NB4 (cell line): ENCODE measurements around the gene DNAJC24.
A peak's percentile ranks its signal among the peaks of the same experiment; 100 is the strongest.
"Not testable (repeated sequence)": the region's sequence is repeated elsewhere in the genome, so short reads cannot be mapped to it uniquely, and the experiment has no call there.

Experiments used
- DNase-seq: peaks from one replicate; pipeline ENCODE4 v3.0.0; 2010; ENCODE audit warnings: low read depth
- H3K4me3 ChIP-seq: one replicate; pipeline ENCODE4 v1.5.1; 2011; ENCODE audit warnings: mild to moderate bottlenecking, low read depth, low read length, moderate library complexity
- CTCF ChIP-seq: IDR thresholded peaks from one replicate; pipeline ENCODE4 v1.5.1; 2012; ENCODE audit warnings: low read depth, low read length
- MYC ChIP-seq: IDR thresholded peaks from 2 replicates; pipeline ENCODE4 v1.6.1; 2011; ENCODE audit warnings: low read depth, low read length
- POLR2A ChIP-seq: IDR thresholded peaks from 2 replicates; pipeline ENCODE4 v1.6.1; 2011; ENCODE audit warnings: mild to moderate bottlenecking; ENCODE audit not compliant: insufficient read length; ENCODE audit errors: extremely low read depth
- TF ChIP-seq, protein P1 (sequence below): IDR thresholded peaks from 2 replicates; pipeline ENCODE4 v1.6.1; 2011; ENCODE audit warnings: low read depth, low read length

DNAJC24 gene

DNA sequence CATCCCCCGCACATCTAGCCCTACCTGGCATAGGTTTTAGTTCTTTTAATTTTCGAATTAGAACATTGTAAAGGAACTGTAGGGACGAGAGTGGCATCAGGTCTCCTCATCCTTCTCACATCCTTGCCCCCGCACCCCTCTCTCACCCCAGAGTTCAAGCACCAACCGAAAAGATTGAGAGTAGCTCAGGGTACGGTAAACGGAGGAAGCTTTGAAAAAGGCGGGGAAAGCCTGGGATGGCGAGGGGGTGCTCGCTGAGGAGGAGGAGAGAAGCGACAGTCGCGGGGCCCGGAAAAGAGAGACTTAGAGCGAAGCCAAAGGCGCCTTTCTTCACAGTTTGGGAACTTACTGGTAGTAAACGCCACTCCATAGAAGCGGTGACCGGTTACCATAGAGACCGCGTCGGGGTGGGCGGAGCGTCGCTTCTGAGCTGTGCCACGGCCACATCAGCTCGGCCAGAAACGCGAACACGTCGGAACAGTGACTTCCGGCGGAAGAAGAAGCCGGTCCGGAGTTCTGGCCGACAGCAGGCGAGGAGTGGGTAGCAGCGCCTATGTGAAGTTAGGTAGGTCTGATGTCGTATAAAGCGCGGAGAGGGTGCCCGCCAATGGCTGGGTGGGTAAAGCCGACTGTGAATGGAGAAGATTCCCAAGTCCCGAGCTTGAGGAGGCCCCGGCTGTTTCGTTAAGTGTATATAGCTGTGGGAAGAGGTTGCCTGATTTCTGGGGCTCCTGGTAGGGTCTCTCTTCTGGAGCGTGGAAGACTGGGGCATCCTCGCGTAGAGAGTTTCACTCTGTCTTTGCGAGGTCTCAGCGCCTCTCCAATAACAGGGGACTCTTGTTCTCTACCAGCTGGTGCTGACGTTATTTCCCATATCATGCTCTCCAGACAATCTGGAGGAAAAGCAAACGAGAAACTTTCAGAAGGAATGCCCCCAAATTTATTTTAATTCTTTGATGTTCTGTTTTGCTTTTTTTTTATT is at the start of gene DNAJC24, which contains the start of gene DCDC1:
Gene DNAJC24, plus strand, starts transcription at position 513 of the 982 bp plus-strand sequence. CDS start 889 bp downstream, outside the sequence.
Gene DCDC1, minus strand, starts transcription at position 392 of the 982 bp plus-strand sequence. CDS start 41,459 bp downstream, outside the sequence.
- peak within 1 kb of the TSS; percentile 93 for H3K4me3 ChIP-seq
- TF ChIP-seq MYC = peak; percentile 74; the same call in 1 of the 2 replicates
- TF ChIP-seq POLR2A = peak; percentile 62
- TF ChIP-seq, protein P1, sequence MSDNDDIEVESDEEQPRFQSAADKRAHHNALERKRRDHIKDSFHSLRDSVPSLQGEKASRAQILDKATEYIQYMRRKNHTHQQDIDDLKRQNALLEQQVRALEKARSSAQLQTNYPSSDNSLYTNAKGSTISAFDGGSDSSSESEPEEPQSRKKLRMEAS = peak; percentile 76
- no peak for TF ChIP-seq CTCF
- DNase-seq = peak; percentile 93

DNA sequence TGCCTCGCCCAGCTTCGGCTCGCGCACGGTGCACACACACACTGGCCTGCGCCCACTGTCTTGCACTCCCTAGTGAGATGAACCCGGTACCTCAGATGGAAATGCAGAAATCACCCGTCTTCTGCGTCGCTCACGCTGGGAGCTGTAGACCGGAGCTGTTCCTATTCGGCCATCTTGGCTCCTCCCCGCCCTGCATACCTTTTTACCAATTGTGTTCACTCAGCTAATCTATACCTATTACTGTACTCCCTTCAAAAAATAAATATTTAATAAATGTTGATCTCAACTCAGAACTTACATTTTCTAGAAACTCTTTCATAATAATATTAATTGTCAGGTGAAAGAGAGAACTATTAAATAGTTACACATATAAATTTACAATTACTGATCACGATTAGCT is 48.2 kb upstream of the DNAJC24 start:
- not testable (repeated sequence) for H3K4me3 ChIP-seq

DNA sequence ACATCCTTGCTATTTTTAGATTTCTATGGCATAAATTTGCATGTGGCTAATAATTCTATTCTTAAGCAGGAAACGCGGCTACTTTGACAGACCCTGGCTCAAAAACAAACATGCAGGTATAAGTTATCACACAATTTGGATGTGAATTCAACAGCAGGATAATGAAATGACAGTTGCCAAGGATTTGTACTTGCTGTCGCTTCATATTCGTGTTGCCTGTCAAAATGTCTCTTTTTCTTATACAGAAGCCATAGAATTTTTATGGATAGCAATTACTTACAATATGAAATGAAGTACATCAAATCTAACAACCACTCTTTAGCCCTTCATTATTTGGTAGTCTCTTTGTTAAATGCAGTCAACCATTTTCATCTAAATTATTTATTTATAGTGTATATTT is 46.5 kb upstream of the DNAJC24 start:
- DNase-seq = no peak
- no peak for TF ChIP-seq CTCF
- TF ChIP-seq MYC = no peak
- no peak for TF ChIP-seq POLR2A
- TF ChIP-seq, protein P1 = no peak
- no peak overlapping the region for H3K4me3 ChIP-seq

More for the DNA sequence above, 48.2 kb upstream of the DNAJC24 start:
- DNase-seq = not testable (repeated sequence)

DNA sequence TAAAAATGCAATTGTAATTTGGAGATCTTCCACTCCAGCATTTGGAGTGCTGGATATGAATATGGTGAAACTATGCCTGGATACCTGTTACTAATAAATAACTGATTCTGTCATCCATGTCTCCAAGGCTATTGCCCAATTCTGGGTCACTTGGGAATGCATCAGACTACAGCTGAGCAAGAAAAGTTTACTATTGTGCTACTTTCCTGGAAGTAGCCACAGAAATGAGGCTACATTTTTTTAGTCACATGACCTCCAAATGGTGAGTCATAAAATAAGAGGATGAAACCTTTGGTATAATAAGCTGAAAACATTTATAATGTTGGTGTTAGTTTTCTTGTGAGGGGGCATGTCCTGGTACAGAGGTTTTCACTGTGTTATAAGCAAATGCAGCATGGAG is 44.5 kb upstream of the DNAJC24 start:
- no peak for DNase-seq
- TF ChIP-seq MYC = no peak
- TF ChIP-seq CTCF = no peak
- TF ChIP-seq POLR2A = no peak
- TF ChIP-seq, protein P1 = no peak
- no peak overlapping the region for H3K4me3 ChIP-seq

DNA sequence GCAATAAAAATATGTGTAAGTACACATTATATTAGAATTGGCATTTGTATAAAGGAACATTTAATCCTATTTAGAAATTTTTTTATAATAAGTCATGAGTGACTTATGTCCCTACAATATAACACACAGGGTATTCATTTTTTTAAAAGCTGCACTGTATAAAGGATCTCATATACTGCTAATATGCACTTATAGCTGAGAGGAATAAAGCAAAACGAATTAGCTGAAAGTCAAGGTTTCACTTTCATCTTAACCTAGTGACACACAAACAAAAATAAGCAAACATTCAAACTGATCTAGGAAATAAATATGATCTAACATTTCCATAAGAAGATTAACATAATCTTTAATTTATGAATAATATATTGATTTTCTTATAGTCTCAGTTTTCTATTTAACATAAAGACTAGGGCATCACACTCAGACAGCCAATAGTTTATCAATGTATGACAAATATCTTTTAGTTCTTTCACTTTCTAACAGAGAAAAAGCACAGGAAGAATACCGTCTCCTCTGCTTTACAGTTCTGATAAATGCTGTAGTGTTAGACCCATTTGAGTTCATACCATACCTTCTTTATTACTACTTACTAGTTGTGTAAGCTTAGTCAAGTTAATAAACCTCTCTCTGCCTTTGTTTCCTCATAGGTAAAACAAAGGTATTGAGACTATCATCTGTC is 43.1 kb upstream of the DNAJC24 start:
- TF ChIP-seq, protein P1 = no peak
- no peak for TF ChIP-seq POLR2A
- no peak for TF ChIP-seq MYC
- no peak for TF ChIP-seq CTCF
- DNase-seq = no peak
- no peak overlapping the region for H3K4me3 ChIP-seq

GRCh38 chr11:31327417-31327816 is 42.2 kb upstream of the DNAJC24 start:
- DNase-seq = no peak
- TF ChIP-seq CTCF (no peak), MYC (no peak), POLR2A (no peak)
- TF ChIP-seq, protein P1 = no peak
- H3K4me3 ChIP-seq = no peak overlapping the region
